Trophoblast cell (in vitro differentiated cells and primary cell): ENCODE measurements around the gene SPAG17.
A peak's percentile ranks its signal among the peaks of the same experiment; 100 is the strongest.

Experiments used
- DNase-seq, 2 donors: peaks; one replicate each; pipeline ENCODE4 v3.0.0-alpha.2; 2016
- H2AFZ ChIP-seq: 2 replicates; pipeline ENCODE4 v1.6.1; 2013; ENCODE audit warnings: low read length, moderate library complexity, mild to moderate bottlenecking; ENCODE audit not compliant: insufficient read depth, poor library complexity
- H2AK5ac ChIP-seq: 2 replicates; pipeline ENCODE4 v1.6.1; 2013; ENCODE audit warnings: mild to moderate bottlenecking, low read length
- H2BK120ac ChIP-seq: 2 replicates; pipeline ENCODE4 v1.6.1; 2013; ENCODE audit warnings: low read length, mild to moderate bottlenecking, moderate library complexity; ENCODE audit not compliant: insufficient read depth, poor library complexity
- H2BK12ac ChIP-seq: 2 replicates; pipeline ENCODE4 v1.6.1; 2013; ENCODE audit warnings: mild to moderate bottlenecking, low read length, moderate library complexity
- H2BK5ac ChIP-seq: 2 replicates; pipeline ENCODE4 v1.6.1; 2013; ENCODE audit warnings: low read length, low read depth, moderate library complexity, mild to moderate bottlenecking; ENCODE audit not compliant: poor library complexity
- H3K14ac ChIP-seq: 2 replicates; pipeline ENCODE4 v1.6.1; 2013; ENCODE audit warnings: mild to moderate bottlenecking, low read length
- H3K18ac ChIP-seq: 2 replicates; pipeline ENCODE4 v1.6.1; 2013; ENCODE audit warnings: mild to moderate bottlenecking, low read length
- H3K23ac ChIP-seq: 2 replicates; pipeline ENCODE4 v1.6.1; 2013; ENCODE audit warnings: low read length
- H3K27ac ChIP-seq: 2 replicates; pipeline ENCODE4 v1.5.1; 2013; ENCODE audit warnings: low read depth, mild to moderate bottlenecking, inconsistent platforms, low read length, moderate library complexity
- H3K27me3 ChIP-seq: 2 replicates; pipeline ENCODE4 v1.6.1; 2013; ENCODE audit warnings: inconsistent platforms, mild to moderate bottlenecking, low read length, moderate library complexity; ENCODE audit not compliant: insufficient read depth
- H3K36me3 ChIP-seq, 2 experiments: 1 replicate in 1 of 2; 2 replicates in 1 of 2; pipeline ENCODE4 v1.6.1; 2013; ENCODE audit warnings: low read length in 2 of 2, mild to moderate bottlenecking in 2 of 2, moderate library complexity in 1 of 2; ENCODE audit not compliant: insufficient read depth in 2 of 2, control insufficient read depth in 1 of 2
- H3K4ac ChIP-seq: 2 replicates; pipeline ENCODE4 v1.6.1; 2013; ENCODE audit warnings: low read depth, mild to moderate bottlenecking, low read length, moderate library complexity
- H3K4me1 ChIP-seq, 2 experiments: 1 replicate in 1 of 2; 2 replicates in 1 of 2; pipeline ENCODE4 v1.6.1; 2013; ENCODE audit warnings: low read length in 2 of 2, mild to moderate bottlenecking in 2 of 2, moderate library complexity in 1 of 2; ENCODE audit not compliant: insufficient read depth in 2 of 2, control insufficient read depth in 1 of 2
- H3K4me2 ChIP-seq: 2 replicates; pipeline ENCODE4 v1.6.1; 2013; ENCODE audit warnings: inconsistent platforms, mild to moderate bottlenecking, low read length, moderate library complexity
- H3K4me3 ChIP-seq: 2 replicates; pipeline ENCODE4 v1.5.1; 2013; ENCODE audit warnings: mild to moderate bottlenecking, low read depth, low read length, inconsistent platforms
- H3K79me1 ChIP-seq: one replicate; pipeline ENCODE4 v1.6.1; 2013; ENCODE audit warnings: low read length
- H3K79me2 ChIP-seq: 2 replicates; pipeline ENCODE4 v1.6.1; 2013; ENCODE audit warnings: low read length, mild to moderate bottlenecking; ENCODE audit not compliant: control insufficient read depth, insufficient read depth, poor library complexity
- H3K9ac ChIP-seq: 2 replicates; pipeline ENCODE4 v1.6.1; 2013; ENCODE audit warnings: mild to moderate bottlenecking, low read length
- H3K9me3 ChIP-seq: 2 replicates; pipeline ENCODE4 v1.6.1; 2013; ENCODE audit warnings: low read depth, mild to moderate bottlenecking, control low read depth, inconsistent platforms, low read length; ENCODE audit not compliant: insufficient read depth
- H4K12ac ChIP-seq: 2 replicates; pipeline ENCODE4 v1.6.1; 2013; ENCODE audit warnings: low read depth, mild to moderate bottlenecking, low read length, moderate library complexity
- H4K8ac ChIP-seq: 2 replicates; pipeline ENCODE4 v1.6.1; 2013; ENCODE audit warnings: low read depth, mild to moderate bottlenecking, low read length, moderate library complexity
- H4K91ac ChIP-seq: one replicate; pipeline ENCODE4 v1.6.1; 2013; ENCODE audit warnings: low read depth, mild to moderate bottlenecking, low read length, moderate library complexity
- WGBS: extraction: QIAGEN DNeasy Blood & Tissue Kit; methylation state at CpG from one replicate; pipeline ENCODE4 v1.1.7; 2013; ENCODE audit warnings: missing lambda C conversion rate; ENCODE audit not compliant: insufficient read length, insufficient coverage; ENCODE audit errors: extremely low coverage; 5-methylcytosine and 5-hydroxymethylcytosine counted together

Gene SPAG17

GRCh38 chr1:118013938-118014337, 171.1 kb downstream of the SPAG17 start:
- H2BK120ac ChIP-seq: no peak overlapping the region
- no peak overlapping the region for H4K12ac ChIP-seq
- H3K9me3 ChIP-seq: no peaks in the 10 kb centered on the region
- no peak overlapping the region for H3K27ac ChIP-seq
- H4K91ac ChIP-seq: no peak overlapping the region
- H4K8ac ChIP-seq: no peak overlapping the region
- no peak overlapping the region for H2BK12ac ChIP-seq
- H3K4me3 ChIP-seq: no peak overlapping the region
- H3K79me1 ChIP-seq: no peaks in the 10 kb centered on the region
- H3K27me3 ChIP-seq: no peaks in the 10 kb centered on the region
- H3K9ac ChIP-seq: no peak overlapping the region
- no peaks in the 10 kb centered on the region for H3K4me1 ChIP-seq
- no peak overlapping the region for H3K14ac ChIP-seq
- H3K4me2 ChIP-seq: no peak overlapping the region
- no peak overlapping the region for H2AFZ ChIP-seq
- no peak overlapping the region for H2BK5ac ChIP-seq
- H3K36me3 ChIP-seq: no peaks in the 10 kb centered on the region
- no peak for DNase-seq
- H3K18ac ChIP-seq: no peak overlapping the region
- H3K79me2 ChIP-seq: no peaks in the 10 kb centered on the region
- H2AK5ac ChIP-seq: no peak overlapping the region
- H3K23ac ChIP-seq: no peak overlapping the region
- no peak overlapping the region for H3K4ac ChIP-seq

GRCh38 chr1:118013336-118013735, 171.7 kb downstream of the SPAG17 start:
- no peak overlapping the region for H3K14ac ChIP-seq
- H3K79me2 ChIP-seq: no peaks in the 10 kb centered on the region
- no peak overlapping the region for H2BK120ac ChIP-seq
- H3K27me3 ChIP-seq: no peaks in the 10 kb centered on the region
- H3K4me2 ChIP-seq: no peak overlapping the region
- H2BK5ac ChIP-seq: no peak overlapping the region
- DNase-seq: peak; percentile 88 to 93
- H2AFZ ChIP-seq: no peak overlapping the region
- H3K9ac ChIP-seq: no peak overlapping the region
- no peaks in the 10 kb centered on the region for H3K4me1 ChIP-seq
- no peak overlapping the region for H3K27ac ChIP-seq
- no peak overlapping the region for H3K4me3 ChIP-seq
- no peak overlapping the region for H4K91ac ChIP-seq
- no peak overlapping the region for H3K23ac ChIP-seq
- H3K79me1 ChIP-seq: no peaks in the 10 kb centered on the region
- no peak overlapping the region for H2BK12ac ChIP-seq
- no peak overlapping the region for H4K8ac ChIP-seq
- H2AK5ac ChIP-seq: no peak overlapping the region
- no peak overlapping the region for H4K12ac ChIP-seq
- no peak overlapping the region for H3K18ac ChIP-seq
- no peak overlapping the region for H3K4ac ChIP-seq
- WGBS: no CpG with 5 or more reads among the region's 6 CpGs
- H3K36me3 ChIP-seq: no peaks in the 10 kb centered on the region
- H3K9me3 ChIP-seq: no peaks in the 10 kb centered on the region

GRCh38 chr1:118012515-118013124, 172.4 kb downstream of the SPAG17 start:
- H3K79me2 ChIP-seq: no peaks in the 10 kb centered on the region
- no peaks in the 10 kb centered on the region for H3K36me3 ChIP-seq
- H2BK120ac ChIP-seq: no peak overlapping the region
- H3K79me1 ChIP-seq: no peaks in the 10 kb centered on the region
- no CpG with 5 or more reads among the region's 6 CpGs for WGBS
- no peak overlapping the region for H4K12ac ChIP-seq
- no peak overlapping the region for H3K4me2 ChIP-seq
- no peak overlapping the region for H3K14ac ChIP-seq
- no peak overlapping the region for H3K4ac ChIP-seq
- H4K91ac ChIP-seq: no peak overlapping the region
- no peaks in the 10 kb centered on the region for H3K4me1 ChIP-seq
- H3K23ac ChIP-seq: no peak overlapping the region
- no peak overlapping the region for H3K4me3 ChIP-seq
- no peaks in the 10 kb centered on the region for H3K27me3 ChIP-seq
- H2BK12ac ChIP-seq: no peak overlapping the region
- no peaks in the 10 kb centered on the region for H3K9me3 ChIP-seq
- no peak overlapping the region for H3K9ac ChIP-seq
- no peak for DNase-seq
- no peak overlapping the region for H2BK5ac ChIP-seq
- H2AK5ac ChIP-seq: no peak overlapping the region
- H4K8ac ChIP-seq: no peak overlapping the region
- no peak overlapping the region for H2AFZ ChIP-seq
- no peak overlapping the region for H3K18ac ChIP-seq
- no peak overlapping the region for H3K27ac ChIP-seq

- no peak overlapping the region for H4K91ac ChIP-seq
Measured at GRCh38 chr1:118008011-118008410, 177.0 kb downstream of the SPAG17 start.

More at GRCh38 chr1:118008011-118008410, 177.0 kb downstream of the SPAG17 start:
- Histone ChIP-seq H2BK120ac (no peak overlapping the region), H3K4ac (no peak overlapping the region), H2BK12ac (no peak overlapping the region), H3K79me2 (no peaks in the 10 kb centered on the region), H2AFZ (no peak overlapping the region), H3K4me3 (no peak overlapping the region), H3K4me2 (no peak overlapping the region), H3K27me3 (no peaks in the 10 kb centered on the region), H4K12ac (no peak overlapping the region), H3K9ac (no peak overlapping the region), H3K36me3 (no peaks in the 10 kb centered on the region), H3K23ac (no peak overlapping the region), H2BK5ac (no peak overlapping the region), H3K14ac (no peak overlapping the region), H3K9me3 (no peaks in the 10 kb centered on the region), H3K79me1 (no peaks in the 10 kb centered on the region), H4K8ac (no peak overlapping the region), H3K27ac (no peak overlapping the region), H2AK5ac (no peak overlapping the region), H3K18ac (no peak overlapping the region), H3K4me1 (no peaks in the 10 kb centered on the region)
- no CpG with 5 or more reads among the region's 7 CpGs for WGBS
- DNase-seq: no peak
